ENCODE results near the gene ABCC1.

GRCh38 chr16:15946257-15947044 is 3.0 kb upstream of the ABCC1 start:
- no peak for TF ChIP-seq EZH2phosphoT487 (IDR thresholded peaks at IDR 0.05; ENCODE audit: low read depth)
- TF ChIP-seq, protein P1, sequence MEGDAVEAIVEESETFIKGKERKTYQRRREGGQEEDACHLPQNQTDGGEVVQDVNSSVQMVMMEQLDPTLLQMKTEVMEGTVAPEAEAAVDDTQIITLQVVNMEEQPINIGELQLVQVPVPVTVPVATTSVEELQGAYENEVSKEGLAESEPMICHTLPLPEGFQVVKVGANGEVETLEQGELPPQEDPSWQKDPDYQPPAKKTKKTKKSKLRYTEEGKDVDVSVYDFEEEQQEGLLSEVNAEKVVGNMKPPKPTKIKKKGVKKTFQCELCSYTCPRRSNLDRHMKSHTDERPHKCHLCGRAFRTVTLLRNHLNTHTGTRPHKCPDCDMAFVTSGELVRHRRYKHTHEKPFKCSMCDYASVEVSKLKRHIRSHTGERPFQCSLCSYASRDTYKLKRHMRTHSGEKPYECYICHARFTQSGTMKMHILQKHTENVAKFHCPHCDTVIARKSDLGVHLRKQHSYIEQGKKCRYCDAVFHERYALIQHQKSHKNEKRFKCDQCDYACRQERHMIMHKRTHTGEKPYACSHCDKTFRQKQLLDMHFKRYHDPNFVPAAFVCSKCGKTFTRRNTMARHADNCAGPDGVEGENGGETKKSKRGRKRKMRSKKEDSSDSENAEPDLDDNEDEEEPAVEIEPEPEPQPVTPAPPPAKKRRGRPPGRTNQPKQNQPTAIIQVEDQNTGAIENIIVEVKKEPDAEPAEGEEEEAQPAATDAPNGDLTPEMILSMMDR (IDR thresholded peaks at IDR 0.05; ENCODE audit: low read depth, low read length): no peak
